Upper lobe of left lung (tissue), 6 donors: ENCODE data around the gene MKLN1. TPM values are rescaled to one million over a fixed set of nuclear protein-coding genes. Genes with fewer than 3 reads are reported as not detected.

Experiments
- ATAC-seq, 2 donors: fragments of 200-7000 bp; cut with Tn5 transposase; one replicate each; pipeline ENCODE4 v1.9.1; 2022; ENCODE audit warnings: mild to moderate bottlenecking in 2 of 2, moderate library complexity in 2 of 2; ENCODE audit not compliant: low FRiP score in 2 of 2
- DNase-seq, 2 donors: peaks; one replicate each; pipeline ENCODE4 v3.0.0-alpha.2; 2019 to 2020
- H3K27ac ChIP-seq, 4 donors: fragments of 200-600 bp; sonication (generic); one replicate each; pipeline ENCODE4 v1.5.1; 2016 to 2019
- H3K27me3 ChIP-seq, 4 donors: fragments of 200-600 bp; sonication (generic); one replicate each; pipeline ENCODE4 v1.5.1; 2017 to 2019
- H3K36me3 ChIP-seq, 4 donors: fragments of 200-600 bp; sonication (generic); one replicate each; pipeline ENCODE4 v1.5.1; 2016 to 2019
- H3K4me1 ChIP-seq, 4 donors: fragments of 200-600 bp; sonication (generic); one replicate each; pipeline ENCODE4 v1.5.1; 2018 to 2019
- H3K4me3 ChIP-seq, 4 donors: fragments of 200-600 bp; sonication (generic); one replicate each; pipeline ENCODE4 v1.5.1; 2017 to 2019; ENCODE audit warnings: mild to moderate bottlenecking in 2 of 4, moderate library complexity in 1 of 4
- H3K9me3 ChIP-seq, 4 donors: fragments of 200-600 bp; sonication (generic); one replicate each; pipeline ENCODE4 v1.5.1; 2018 to 2019
- CTCF ChIP-seq, 6 experiments: fragments of 450-650 bp in 4 of 6; fragments of 200-600 bp in 2 of 6; sonication (generic) in 2 of 6; IDR thresholded peaks; one replicate each; pipeline ENCODE4 v1.5.1; 2016 to 2019; ENCODE audit warnings: antibody characterized with exemption in 6 of 6
- EP300 ChIP-seq, 4 donors: sonication (generic); formaldehyde crosslinking; IDR thresholded peaks; one replicate each; pipeline ENCODE4 v1.5.1; 2017; ENCODE audit warnings: antibody characterized with exemption in 4 of 4, control low read depth in 2 of 4
- POLR2A ChIP-seq, 4 donors: fragments of 450-650 bp; IDR thresholded peaks; one replicate each; pipeline ENCODE4 v1.5.1; 2016 to 2017; ENCODE audit warnings: antibody characterized with exemption in 4 of 4, mild to moderate bottlenecking in 2 of 4
- POLR2AphosphoS5 ChIP-seq, 2 donors: sonication (generic); formaldehyde crosslinking; IDR thresholded peaks; one replicate each; pipeline ENCODE4 v1.5.1; 2017; ENCODE audit warnings: antibody characterized with exemption in 2 of 2
- WGBS, 2 donors: methylation state at CpG; one replicate each; pipeline ENCODE4 v1.1.5; 2017 to 2018; 5-methylcytosine and 5-hydroxymethylcytosine counted together
- total RNA-seq, 6 donors: library from RNA; depleted of rRNA in 4 of 6; stranded (reverse); fragments of >200 nt in 4 of 6; gene quantifications; one replicate each; pipeline versions ENCODE4 v1.1.0 to v1.2.1, GENCODE V29; 2016 to 2021
- donor health status: DM: no; HTN: no; CAD: no; lungs with moderate emphysema.
- donor health status: DM: no; HTN: yes; CAD: no; lungs with severe emphysema.

The MKLN1 gene
- total RNA-seq, 6 donors from 2014 or later, result 36.7 to 105 (median 44.5) TPM

- peaks cover 10 to 36% (median 25%) of the 10 kb centered on the region in 4 donors for H3K4me1 ChIP-seq
- no peak overlapping the region for H3K4me3 ChIP-seq
- DNase-seq (no peak), ATAC-seq (no peak)
- H3K27ac ChIP-seq, result no peak overlapping the region
- H3K27me3 ChIP-seq, result no peaks in the 10 kb centered on the region
- 89 to 95% methylated on average over 2 of the region's 2 CpGs for WGBS, 2 donors
- no peaks in the 10 kb centered on the region for H3K36me3 ChIP-seq
- no peak for TF ChIP-seq POLR2A (IDR thresholded peaks at IDR 0.05)
- TF ChIP-seq EP300 (IDR thresholded peaks at IDR 0.05), result no peak
- no peak for TF ChIP-seq POLR2AphosphoS5 (IDR thresholded peaks at IDR 0.05)
- no peak for TF ChIP-seq CTCF (IDR thresholded peaks at IDR 0.05)
- no peaks in the 10 kb centered on the region for H3K9me3 ChIP-seq
Observed at GRCh38 chr7:131352032-131352431, 24.4 kb downstream of the MKLN1 start.

- Histone ChIP-seq H3K36me3 (no peaks in the 10 kb centered on the region), H3K9me3 (no peaks in the 10 kb centered on the region), H3K27ac (no peak overlapping the region), H3K4me3 (no peak overlapping the region), H3K27me3 (no peaks in the 10 kb centered on the region), H3K4me1 (peaks cover 5 to 41% (median 31%) of the 10 kb centered on the region in 4 donors)
- 39% methylated on average over 3 of the region's 3 CpGs for WGBS, 2 donors
- TF ChIP-seq POLR2A (IDR thresholded peaks at IDR 0.05) (no peak), EP300 (IDR thresholded peaks at IDR 0.05) (no peak), POLR2AphosphoS5 (IDR thresholded peaks at IDR 0.05) (no peak), CTCF (IDR thresholded peaks at IDR 0.05) (no peak)
- DNase-seq (no peak), ATAC-seq (no peak)
Observed at GRCh38 chr7:131354390-131354789, 26.7 kb downstream of the MKLN1 start.

- TF ChIP-seq EP300 (IDR thresholded peaks at IDR 0.05) (no peak), POLR2A (IDR thresholded peaks at IDR 0.05) (no peak), POLR2AphosphoS5 (IDR thresholded peaks at IDR 0.05) (no peak), CTCF (IDR thresholded peaks at IDR 0.05) (no peak)
- no peak overlapping the region for H3K27ac ChIP-seq
- H3K27me3 ChIP-seq, result no peaks in the 10 kb centered on the region
- no peak overlapping the region for H3K4me3 ChIP-seq
- no peaks in the 10 kb centered on the region for H3K9me3 ChIP-seq
- ATAC-seq (peak in 1 of 2 donors; percentile 23), DNase-seq (peak in 1 of 2 donors; percentile 55)
- 67 to 75% methylated on average over 12 to 13 of the region's 13 CpGs for WGBS, 2 donors
- H3K4me1 ChIP-seq, result peaks cover 8 to 52% (median 37%) of the 10 kb centered on the region in 4 donors
- H3K36me3 ChIP-seq, result no peaks in the 10 kb centered on the region
Observed at GRCh38 chr7:131355917-131356777, 28.5 kb downstream of the MKLN1 start.

- no peak for TF ChIP-seq POLR2A (IDR thresholded peaks at IDR 0.05)
- no peak for TF ChIP-seq EP300 (IDR thresholded peaks at IDR 0.05)
- TF ChIP-seq POLR2AphosphoS5 (IDR thresholded peaks at IDR 0.05), result no peak
- no peak for TF ChIP-seq CTCF (IDR thresholded peaks at IDR 0.05)
- Histone ChIP-seq H3K27ac (peak overlapping the region in 1 of 4 donors; percentile 8), H3K4me1 (peaks cover 18 to 62% (median 45%) of the 10 kb centered on the region in 4 donors), H3K4me3 (no peak overlapping the region), H3K27me3 (no peaks in the 10 kb centered on the region), H3K9me3 (no peaks in the 10 kb centered on the region), H3K36me3 (no peaks in the 10 kb centered on the region)
- DNase-seq, result no peak
- ATAC-seq, result no peak
- WGBS, 2 donors, result 79 to 81% methylated on average over 3 of the region's 3 CpGs
Observed at GRCh38 chr7:131357282-131357880, 29.7 kb downstream of the MKLN1 start.
